HepG2 (cell line): ENCODE results near the gene RABL2B. TPM values are rescaled to one million over a fixed set of nuclear protein-coding genes. Genes with fewer than 3 reads are reported as not detected.
A peak's percentile ranks its signal among the peaks of the same experiment; 100 is the strongest.

Experiments used
- ATAC-seq: fragments of 200-7000 bp; cut with Tn5 transposase; 3 replicates; pipeline ENCODE4 v1.9.1; 2020; ENCODE audit warnings: mild to moderate bottlenecking, moderate library complexity
- BruUV-seq: library from RNA; stranded (reverse); fragments of 400-500 nt; replicated peaks from 2 replicates; lab custom pipeline; 2021; lab: Mats Ljungman, UMichigan
- CTCF ChIA-PET: fragments of 300-600 bp; formaldehyde crosslinking; extraction: SDS; loops from one replicate; lab custom pipeline; 2021; ENCODE audit warnings: low total read pairs, inconsistent platforms, low intra/inter-chr PET ratio; lab: Yijun Ruan, JAX
- POLR2A ChIA-PET: fragments of 350-600 bp; sonication (Branson Sonifier 250); formaldehyde crosslinking; loops from one replicate; lab custom pipeline; 2020; ENCODE audit warnings: antibody characterized with exemption, inconsistent platforms; lab: Yijun Ruan, JAX
- DNase-seq: peaks from one replicate; pipeline ENCODE4 v3.0.0-alpha.2; 2015; ENCODE audit warnings: low spot score
- FAIRE-seq: peaks from 3 replicates; lab custom pipeline; 2011; peaks lifted over from hg19 to GRCh38; lab: Jason Lieb, UNC
- H2AFZ ChIP-seq: one replicate; pipeline ENCODE4 v1.6.1; 2011; ENCODE audit warnings: low read length, inconsistent platforms
- H3K27ac ChIP-seq: fragments of 300-600 bp; 3 replicates; pipeline ENCODE4 v1.8.0; 2011; ENCODE audit warnings: mixed run types, mild to moderate bottlenecking, mixed read lengths, low read length, inconsistent platforms; ENCODE audit not compliant: insufficient read depth; ENCODE audit errors: extremely low read length
- H3K27me3 ChIP-seq, 2 experiments: fragments of 200-600 bp in 1 of 2; 2 replicates in 1 of 2; 3 replicates in 1 of 2; pipeline versions ENCODE4 v1.6.0 to v1.8.0; 2011; ENCODE audit warnings: low read length in 2 of 2, mild to moderate bottlenecking in 2 of 2, moderate library complexity in 2 of 2, inconsistent platforms in 1 of 2; ENCODE audit not compliant: insufficient read depth in 2 of 2, control insufficient read depth in 1 of 2
- H3K36me3 ChIP-seq, 2 experiments: fragments of 200-600 bp in 1 of 2; replicated peaks in 1 of 2; 2 replicates in 1 of 2; 3 replicates in 1 of 2; pipeline versions ENCODE4 v1.5.1 to v1.8.0; 2011; ENCODE audit warnings: low read length in 2 of 2, inconsistent platforms in 1 of 2; ENCODE audit not compliant: insufficient read depth in 2 of 2, control insufficient read depth in 1 of 2
- H3K4me1 ChIP-seq: 2 replicates; pipeline ENCODE4 v1.5.1; 2012; ENCODE audit warnings: low read length, inconsistent platforms; ENCODE audit not compliant: insufficient read depth
- H3K4me2 ChIP-seq: 2 replicates; pipeline ENCODE4 v1.6.0; 2011; ENCODE audit warnings: low read depth, low read length, inconsistent platforms
- H3K4me3 ChIP-seq, 3 experiments: fragments of 200-600 bp in 1 of 3; sonication (generic), shearing (Covaris generic) in 1 of 3; replicated peaks in 1 of 3; 2 replicates each; pipeline ENCODE4 v1.5.1; 2011 to 2016; ENCODE audit warnings: low read length in 3 of 3, inconsistent platforms in 2 of 3, low read depth in 2 of 3, mild to moderate bottlenecking in 2 of 3, control low read depth in 1 of 3, mixed read lengths in 1 of 3; ENCODE audit not compliant: insufficient read depth in 1 of 3
- H3K79me2 ChIP-seq: one replicate; pipeline ENCODE4 v1.6.1; 2011; ENCODE audit warnings: low read length, inconsistent platforms; ENCODE audit not compliant: insufficient read depth
- H3K9ac ChIP-seq: 2 replicates; pipeline ENCODE4 v1.6.0; 2011; ENCODE audit warnings: mild to moderate bottlenecking, low read depth, low read length, inconsistent platforms; ENCODE audit not compliant: insufficient read depth
- H3K9me3 ChIP-seq: 2 replicates; pipeline ENCODE4 v1.5.1; 2012; ENCODE audit warnings: mild to moderate bottlenecking, low read length
- H4K20me1 ChIP-seq: 2 replicates; pipeline ENCODE4 v1.6.0; 2011; ENCODE audit warnings: inconsistent platforms, mild to moderate bottlenecking, low read length, moderate library complexity; ENCODE audit not compliant: insufficient read depth
- AGO2 ChIP-seq: fragments of 200-400 bp; formaldehyde crosslinking; optimal IDR thresholded peaks from 2 replicates; pipeline ENCODE3; 2017; ENCODE audit warnings: mild to moderate bottlenecking, low read depth, low read length, moderate library complexity
- ZHX1 ChIP-seq: sonication (generic); formaldehyde crosslinking; IDR thresholded peaks from 2 replicates; pipeline ENCODE4 v1.8.1; 2022; ENCODE audit warnings: low read depth, mild to moderate bottlenecking, missing genetic modification reagents
- ZNF12 ChIP-seq: sonication (generic); formaldehyde crosslinking; IDR thresholded peaks from 2 replicates; pipeline ENCODE4 v1.5.0; 2020; ENCODE audit warnings: missing genetic modification reagents
- WGBS: methylation state at CpG from one replicate; pipeline ENCODE4 v1.1.6; 2017; ENCODE audit warnings: low lambda C conversion rate; 5-methylcytosine and 5-hydroxymethylcytosine counted together
- in situ Hi-C: cut with HindIII; loops from 2 replicates; pipeline ENCODE4 v1.10.0; 2017; ENCODE audit warnings: low pct_unique_long_range_greater_than_20kb; ENCODE audit not compliant: extremely low pct_ligation_motif_present
- intact Hi-C: fragments of 100-400 bp; cut with micrococcal nuclease; formaldehyde crosslinking; loops from one replicate; pipeline ENCODE4 v1.10.0; 2022; ENCODE audit not compliant: unreplicated experiment
- polyA plus RNA-seq, 8 experiments: library from polyadenylated mRNA; depleted of rRNA in 3 of 8; stranded (reverse) in 7 of 8; unstranded in 1 of 8; fragments of >200 nt; fragmentation: Illumina TruSeq in 4 of 8; extraction: Trizol in 4 of 8; gene quantifications; 2 replicates each; pipeline versions ENCODE4 v1.2.1 to v1.2.3, GENCODE V29; 2011 to 2016; ENCODE audit warnings: low read depth in 4 of 8, missing spikeins in 1 of 8, mixed read lengths in 1 of 8; ENCODE audit not compliant: insufficient read depth in 1 of 8
- total RNA-seq, 5 experiments: library from RNA; depleted of rRNA; stranded (reverse); fragments of >200 nt; fragmentation: Illumina TruSeq; extraction: Trizol; gene quantifications; 2 replicates each; pipeline ENCODE4 v1.2.3, GENCODE V29; 2016; ENCODE audit warnings: low read depth in 1 of 5

Gene RABL2B
- total and polyA plus RNA-seq, 2 of the 13 experiments (the other 11 are each of a cell fraction or from before 2014, with no cell fraction given) = 8.0 to 27.9 TPM

GRCh38 chr22:50722048-50722701 is 61.3 kb downstream of the RABL2B start:
- H3K27me3 ChIP-seq = no peaks in the 10 kb centered on the region
- peaks cover 10% of the 10 kb centered on the region; the same call in 1 of the 2 replicates for H3K4me1 ChIP-seq
- H3K27ac ChIP-seq = no peak overlapping the region
- peak; percentile 6 for TF ChIP-seq AGO2
- no peak for TF ChIP-seq ZHX1 (CRISPR knock-in tag)
- FAIRE-seq (no peak), DNase-seq (no peak), ATAC-seq (no peak)
- 97% methylated on average over 28 of the region's 33 CpGs for WGBS
- no TSS peak for BruUV-seq
- ChIA-PET POLR2A (no interaction called here), CTCF (no interaction called here)
- H2AFZ ChIP-seq = no peak overlapping the region
- H3K4me3 ChIP-seq = no peak overlapping the region
- no peak overlapping the region for H3K9ac ChIP-seq
- no peaks in the 10 kb centered on the region for H3K79me2 ChIP-seq
- H3K9me3 ChIP-seq = no peaks in the 10 kb centered on the region
- H4K20me1 ChIP-seq = no peaks in the 10 kb centered on the region; the same call in 1 of the 2 replicates
- H3K36me3 ChIP-seq = peaks cover 17 to 37% of the 10 kb centered on the region in 2 experiments
- H3K4me2 ChIP-seq = no peak overlapping the region
- intact Hi-C loops (no loop called here), in situ Hi-C loops (no loop called here)

- 100% methylated on average over 4 of the region's 32 CpGs for WGBS
- POLR2A ChIA-PET = no interaction called here
- FAIRE-seq = no peak
Measured at GRCh38 chr22:50721257-50721844, 62.1 kb downstream of the RABL2B start.

More at GRCh38 chr22:50721257-50721844, 62.1 kb downstream of the RABL2B start:
- Histone ChIP-seq H4K20me1 (no peaks in the 10 kb centered on the region; the same call in 1 of the 2 replicates), H3K4me3 (no peak overlapping the region), H3K27ac (no peak overlapping the region), H3K4me2 (no peak overlapping the region), H3K9me3 (no peaks in the 10 kb centered on the region), H3K9ac (no peak overlapping the region), H2AFZ (no peak overlapping the region), H3K4me1 (peaks cover 8% of the 10 kb centered on the region; the same call in 1 of the 2 replicates), H3K79me2 (no peaks in the 10 kb centered on the region), H3K27me3 (no peaks in the 10 kb centered on the region), H3K36me3 (peaks cover 15 to 33% of the 10 kb centered on the region in 2 experiments)
- TF ChIP-seq AGO2 (peak; percentile 49), ZNF12 (CRISPR knock-in tag) (no peak)
- no TSS peak for BruUV-seq
- ATAC-seq (no peak), DNase-seq (no peak)
- intact Hi-C loops (no loop called here), in situ Hi-C loops (no loop called here)
- CTCF ChIA-PET = no interaction called here
